Neural cell (in vitro differentiated cells): ENCODE measurements around the gene MYO10. TPM values are rescaled to one million over a fixed set of nuclear protein-coding genes. Genes with fewer than 3 reads are reported as not detected.

Source experiments
- H2AFZ ChIP-seq: fragments of 200-600, 300-800 bp; sonication (generic), shearing (Covaris generic); 2 replicates; pipeline ENCODE4 v1.6.0; 2014; ENCODE audit warnings: low read depth, mild to moderate bottlenecking, antibody characterized with exemption, low read length, moderate library complexity
- H3F3A ChIP-seq: fragments of 200-600 bp; shearing (Covaris generic); 2 replicates; pipeline ENCODE4 v1.6.1; 2016; ENCODE audit warnings: mild to moderate bottlenecking, moderate library complexity, mixed read lengths, antibody characterized with exemption, low read length; ENCODE audit not compliant: insufficient read depth, poor library complexity, severe bottlenecking
- H3K27ac ChIP-seq: fragments of 200-600, 300-800 bp; sonication (generic), shearing (Covaris generic); 2 replicates; pipeline ENCODE4 v1.5.1; 2014; ENCODE audit warnings: mild to moderate bottlenecking, low read length, moderate library complexity
- H3K27me3 ChIP-seq: fragments of 300-800, 200-600 bp; sonication (generic), shearing (Covaris generic); 2 replicates; pipeline ENCODE4 v1.6.0; 2014; ENCODE audit warnings: mild to moderate bottlenecking, low read depth, low read length, moderate library complexity; ENCODE audit not compliant: insufficient read depth
- H3K36me3 ChIP-seq: fragments of 300-800, 200-600 bp; sonication (generic), shearing (Covaris generic); 2 replicates; pipeline ENCODE4 v1.5.1; 2014; ENCODE audit warnings: mild to moderate bottlenecking, antibody characterized with exemption, low read length, moderate library complexity; ENCODE audit not compliant: insufficient read depth
- H3K4me2 ChIP-seq: fragments of 300-800, 200-600 bp; sonication (generic), shearing (Covaris generic); 2 replicates; pipeline ENCODE4 v1.6.0; 2014; ENCODE audit warnings: mild to moderate bottlenecking, low read length
- H3K4me3 ChIP-seq: fragments of 300-800, 200-600 bp; sonication (generic), shearing (Covaris generic); 2 replicates; pipeline ENCODE4 v1.5.1; 2014; ENCODE audit warnings: mild to moderate bottlenecking, low read length, moderate library complexity
- H3K79me2 ChIP-seq: fragments of 200-600 bp; shearing (Covaris generic); replicated peaks from 2 replicates; pipeline ENCODE4 v1.6.0; 2014; ENCODE audit warnings: mild to moderate bottlenecking, low read length, moderate library complexity; ENCODE audit not compliant: insufficient read depth
- H3K9ac ChIP-seq: fragments of 300-800, 200-600 bp; sonication (generic), shearing (Covaris generic); 2 replicates; pipeline ENCODE4 v1.6.1; 2016; ENCODE audit warnings: mild to moderate bottlenecking, low read length, mixed read lengths
- H3K9me2 ChIP-seq: fragments of 200-600 bp; shearing (Covaris generic); 2 replicates; pipeline ENCODE4 v1.6.1; 2016; ENCODE audit warnings: mild to moderate bottlenecking, low read length, mixed read lengths; ENCODE audit not compliant: insufficient read depth
- H3K9me3 ChIP-seq: fragments of 200-600, 300-800 bp; sonication (generic), shearing (Covaris generic); 2 replicates; pipeline ENCODE4 v1.6.1; 2016; ENCODE audit warnings: mild to moderate bottlenecking, mixed run types, low read length, moderate library complexity, mixed read lengths
- H4K20me1 ChIP-seq: fragments of 200-600 bp; shearing (Covaris generic); 2 replicates; pipeline ENCODE4 v1.6.1; 2016; ENCODE audit warnings: mild to moderate bottlenecking, mixed run types; ENCODE audit not compliant: insufficient read depth
- CTCF ChIP-seq: fragments of 450-650 bp; IDR thresholded peaks from 2 replicates; pipeline ENCODE4 v1.5.1; 2014; ENCODE audit warnings: antibody characterized with exemption, mild to moderate bottlenecking, moderate library complexity; ENCODE audit not compliant: poor library complexity, severe bottlenecking
- EP300 ChIP-seq: fragments of 450-650 bp; conservative IDR thresholded peaks from 2 replicates; pipeline ENCODE4 v1.6.1; 2014; ENCODE audit warnings: antibody characterized with exemption, mild to moderate bottlenecking, moderate library complexity; ENCODE audit not compliant: poor library complexity, severe bottlenecking
- EZH2 ChIP-seq: fragments of 200-600, 300-800 bp; shearing (Covaris generic), sonication (generic); IDR thresholded peaks from 2 replicates; pipeline ENCODE4 v1.6.1; 2014; ENCODE audit warnings: antibody characterized with exemption, low read length, borderline replicate concordance, mild to moderate bottlenecking; ENCODE audit not compliant: insufficient read depth, poor library complexity, severe bottlenecking
- MXI1 ChIP-seq: fragments of 450-650 bp; conservative IDR thresholded peaks from 2 replicates; pipeline ENCODE4 v1.6.1; 2014; ENCODE audit warnings: antibody characterized with exemption, mild to moderate bottlenecking; ENCODE audit not compliant: poor library complexity, severe bottlenecking
- POLR2AphosphoS5 ChIP-seq: IDR thresholded peaks from 2 replicates; pipeline ENCODE4 v1.6.1; 2012
- RAD21 ChIP-seq: fragments of 450-650 bp; conservative IDR thresholded peaks from 2 replicates; pipeline ENCODE4 v1.6.1; 2014; ENCODE audit warnings: antibody characterized with exemption, mild to moderate bottlenecking, moderate library complexity
- REST ChIP-seq: IDR thresholded peaks from 2 replicates; pipeline ENCODE4 v1.6.1; 2012; ENCODE audit warnings: borderline replicate concordance
- SMC3 ChIP-seq: fragments of 450-650 bp; conservative IDR thresholded peaks from 2 replicates; pipeline ENCODE4 v1.6.1; 2014; ENCODE audit warnings: antibody characterized with exemption, mild to moderate bottlenecking, moderate library complexity; ENCODE audit not compliant: poor library complexity
- TAF1 ChIP-seq: IDR thresholded peaks from 2 replicates; pipeline ENCODE4 v1.6.1; 2012; ENCODE audit warnings: low read depth
- polyA plus RNA-seq: library from polyadenylated mRNA; depleted of rRNA; stranded (reverse); fragments of >200 nt; gene quantifications from 2 replicates; pipeline ENCODE4 v1.2.3, GENCODE V29; 2014

The MYO10 gene
- polyA plus RNA-seq, 1 donor from 2014 or later: 3.2 TPM

- H3K27ac ChIP-seq: no peak overlapping the region
- no peak overlapping the region for H3K4me2 ChIP-seq
- no peaks in the 10 kb centered on the region for H3K36me3 ChIP-seq
- TF ChIP-seq RAD21 (no peak), POLR2AphosphoS5 (no peak), TAF1 (no peak), CTCF (no peak), EZH2 (no peak), MXI1 (no peak)
- no peak overlapping the region for H2AFZ ChIP-seq
- H3K79me2 ChIP-seq: no peaks in the 10 kb centered on the region
- no peaks in the 10 kb centered on the region for H3K9me2 ChIP-seq
- H3K9ac ChIP-seq: no peak overlapping the region
- H4K20me1 ChIP-seq: no peaks in the 10 kb centered on the region
- H3K4me3 ChIP-seq: no peak overlapping the region
- no peaks in the 10 kb centered on the region for H3K27me3 ChIP-seq
- no peaks in the 10 kb centered on the region for H3K9me3 ChIP-seq
- H3F3A ChIP-seq: no peaks in the 10 kb centered on the region
Observed at GRCh38 chr5:16914584-16914983, 21.5 kb downstream of the MYO10 start.

- Histone ChIP-seq H3K9me2 (no peaks in the 10 kb centered on the region), H3K36me3 (no peaks in the 10 kb centered on the region), H3K79me2 (no peaks in the 10 kb centered on the region), H3K4me2 (no peak overlapping the region), H3K27ac (no peak overlapping the region), H3K4me3 (no peak overlapping the region), H2AFZ (no peak overlapping the region), H3K9ac (no peak overlapping the region), H3K9me3 (no peaks in the 10 kb centered on the region), H3F3A (no peaks in the 10 kb centered on the region), H3K27me3 (no peaks in the 10 kb centered on the region), H4K20me1 (no peaks in the 10 kb centered on the region)
- TF ChIP-seq TAF1 (no peak), MXI1 (no peak), CTCF (no peak), EZH2 (no peak), POLR2AphosphoS5 (no peak), RAD21 (no peak), SMC3 (no peak), REST (no peak), EP300 (no peak)
Observed at GRCh38 chr5:16914108-16914435, 22.0 kb downstream of the MYO10 start.
